Suprapubic skin (tissue), 4 donors: ENCODE data around the gene BBS2. TPM values are rescaled to one million over a fixed set of nuclear protein-coding genes. Genes with fewer than 3 reads are reported as not detected.

ENCODE experiments used
- DNase-seq, 2 donors: peaks; one replicate each; pipeline ENCODE4 v3.0.0-alpha.2; 2019; ENCODE audit warnings: low spot score in 2 of 2
- H3K27ac ChIP-seq: fragments of 200-600 bp; sonication (generic); one replicate; pipeline ENCODE4 v1.5.1; 2019
- H3K27me3 ChIP-seq: fragments of 200-600 bp; sonication (generic); one replicate; pipeline ENCODE4 v1.5.1; 2019
- H3K36me3 ChIP-seq: fragments of 200-600 bp; sonication (generic); one replicate; pipeline ENCODE4 v1.5.1; 2019
- H3K4me1 ChIP-seq: fragments of 200-600 bp; sonication (generic); one replicate; pipeline ENCODE4 v1.5.1; 2019
- H3K4me3 ChIP-seq: fragments of 200-600 bp; sonication (generic); one replicate; pipeline ENCODE4 v1.5.1; 2019; ENCODE audit warnings: mild to moderate bottlenecking
- H3K9me3 ChIP-seq: fragments of 200-600 bp; sonication (generic); one replicate; pipeline ENCODE4 v1.5.1; 2019
- CTCF ChIP-seq, 2 donors: fragments of 200-600 bp in 1 of 2; fragments of 450-650 bp in 1 of 2; sonication (generic) in 1 of 2; IDR thresholded peaks; one replicate each; pipeline ENCODE4 v1.5.1; 2016 to 2019; ENCODE audit warnings: antibody characterized with exemption in 2 of 2, mild to moderate bottlenecking in 1 of 2, moderate library complexity in 1 of 2
- EP300 ChIP-seq: sonication (generic); formaldehyde crosslinking; IDR thresholded peaks from one replicate; pipeline ENCODE4 v1.6.1; 2017; ENCODE audit warnings: antibody characterized with exemption
- POLR2A ChIP-seq, 2 donors: fragments of 450-650 bp; IDR thresholded peaks; one replicate each; pipeline ENCODE4 v1.6.1; 2017; ENCODE audit warnings: antibody characterized with exemption in 2 of 2, mild to moderate bottlenecking in 2 of 2, moderate library complexity in 2 of 2
- POLR2AphosphoS5 ChIP-seq, 3 donors: sonication (generic); formaldehyde crosslinking; IDR thresholded peaks; one replicate each; pipeline ENCODE4 v1.6.1; 2017; ENCODE audit warnings: antibody characterized with exemption in 3 of 3
- WGBS: methylation state at CpG from one replicate; pipeline ENCODE4 v1.1.5; 2018; 5-methylcytosine and 5-hydroxymethylcytosine counted together
- total RNA-seq, 4 donors: library from RNA; depleted of rRNA; stranded (reverse); fragments of >200 nt; gene quantifications; one replicate each; pipeline ENCODE4 v1.1.0, GENCODE V29; 2016

Gene BBS2
- total RNA-seq: 100 to 1,000 TPM in 2 of 4 donors, 10 to 100 TPM in 2; 79.2 to 237 (median 99.2) TPM

- peak; percentile 91 to 93 for DNase-seq
- H3K27me3 ChIP-seq: no peaks in the 10 kb centered on the region
- 0% methylated on average over 21 of the region's 65 CpGs for WGBS
- TF ChIP-seq POLR2A (IDR thresholded peaks at IDR 0.05): peak in 1 of 2 donors; percentile 53
- no peak for TF ChIP-seq EP300
- peak in 1 of 2 donors; percentile 11 for TF ChIP-seq CTCF (IDR thresholded peaks at IDR 0.05)
- TF ChIP-seq POLR2AphosphoS5 (IDR thresholded peaks at IDR 0.05): peak in 2 of 3 donors; percentile 9 to 71
- peak within 1 kb of the TSS; percentile 89 for H3K4me3 ChIP-seq
- H3K36me3 ChIP-seq: no peaks in the 10 kb centered on the region
- H3K27ac ChIP-seq: peak within 1 kb of the TSS; percentile 95
- peaks cover 55% of the 10 kb centered on the region for H3K4me1 ChIP-seq
- H3K9me3 ChIP-seq: no peaks in the 10 kb centered on the region
These were observed at the start of gene BBS2 for GRCh38 chr16:56519459-56520250. Gene BBS2, minus strand, starts transcription at chr16:56520024. Its CDS starts 162 bp downstream, at chr16:56519862.

GRCh38 chr16:56564793-56565477, 45.1 kb upstream of the BBS2 start, which contains the start of gene MT4:
Gene MT4, plus strand, starts transcription at chr16:56565073. Its CDS starts 56 bp downstream, at chr16:56565129.
- no peak within 1 kb of the TSS for H3K4me3 ChIP-seq
- peaks cover 7% of the 10 kb centered on the region for H3K4me1 ChIP-seq
- H3K27me3 ChIP-seq: peaks cover 5% of the 10 kb centered on the region
- no peak within 1 kb of the TSS for H3K27ac ChIP-seq
- 70% methylated on average over 7 of the region's 12 CpGs for WGBS
- H3K9me3 ChIP-seq: no peaks in the 10 kb centered on the region
- no peaks in the 10 kb centered on the region for H3K36me3 ChIP-seq
- TF ChIP-seq CTCF (IDR thresholded peaks at IDR 0.05) (no peak), POLR2AphosphoS5 (IDR thresholded peaks at IDR 0.05) (no peak), POLR2A (IDR thresholded peaks at IDR 0.05) (no peak), EP300 (no peak)
- no peak for DNase-seq

- H3K4me1 ChIP-seq: peaks cover 7% of the 10 kb centered on the region
- 91% methylated on average over 1 of the region's 1 CpG for WGBS
- H3K27me3 ChIP-seq: peaks cover 5% of the 10 kb centered on the region
- no peaks in the 10 kb centered on the region for H3K36me3 ChIP-seq
- no peak for TF ChIP-seq EP300
- no peak for TF ChIP-seq POLR2AphosphoS5 (IDR thresholded peaks at IDR 0.05)
- no peak overlapping the region for H3K4me3 ChIP-seq
- no peaks in the 10 kb centered on the region for H3K9me3 ChIP-seq
- no peak overlapping the region for H3K27ac ChIP-seq
- no peak for DNase-seq
These were observed 41.3 kb upstream of the BBS2 start for GRCh38 chr16:56561126-56561525.

GRCh38 chr16:56560447-56560846, 40.6 kb upstream of the BBS2 start:
- 43% methylated on average over 1 of the region's 1 CpG for WGBS

GRCh38 chr16:56559109-56559508, 39.3 kb upstream of the BBS2 start:
- TF ChIP-seq POLR2AphosphoS5 (IDR thresholded peaks at IDR 0.05) (no peak), CTCF (IDR thresholded peaks at IDR 0.05) (no peak)
- Histone ChIP-seq H3K27me3 (peaks cover 4% of the 10 kb centered on the region), H3K4me1 (no peaks in the 10 kb centered on the region), H3K36me3 (no peaks in the 10 kb centered on the region), H3K9me3 (no peaks in the 10 kb centered on the region), H3K4me3 (no peak overlapping the region), H3K27ac (no peak overlapping the region)
- no peak for DNase-seq
- 92% methylated on average over 4 of the region's 4 CpGs for WGBS

More at GRCh38 chr16:56560447-56560846, 40.6 kb upstream of the BBS2 start:
- Histone ChIP-seq H3K27ac (no peak overlapping the region), H3K36me3 (no peaks in the 10 kb centered on the region), H3K4me3 (no peak overlapping the region), H3K27me3 (peaks cover 10% of the 10 kb centered on the region), H3K4me1 (peaks cover 7% of the 10 kb centered on the region), H3K9me3 (no peaks in the 10 kb centered on the region)
- no peak for TF ChIP-seq POLR2A (IDR thresholded peaks at IDR 0.05)
- no peak for TF ChIP-seq EP300
- TF ChIP-seq POLR2AphosphoS5 (IDR thresholded peaks at IDR 0.05): no peak
- no peak for DNase-seq
